Spleen (tissue), 11 donors: ENCODE measurements around the gene PDE10A. TPM values are rescaled to one million over a fixed set of nuclear protein-coding genes. Genes with fewer than 3 reads are reported as not detected.

Experiments used
- DNase-seq: peaks from one replicate; pipeline ENCODE4 v3.0.0-alpha.2; 2020
- H3K27ac ChIP-seq, 8 donors: fragments of 200-600 bp; sonication (generic) in 7 of 8; 1 replicate in 4 of 8; 2 replicates in 4 of 8; pipeline versions ENCODE4 v1.5.0 to v1.8.0; 2016 to 2021; ENCODE audit warnings: inconsistent platforms in 4 of 8, mild to moderate bottlenecking in 4 of 8, moderate library complexity in 1 of 8
- H3K27me3 ChIP-seq, 7 donors: fragments of 200-600 bp; sonication (generic) in 6 of 7; replicated peaks in 1 of 7; 1 replicate in 4 of 7; 2 replicates in 3 of 7; pipeline versions ENCODE4 v1.5.0 to v1.8.0; 2016 to 2021; ENCODE audit warnings: inconsistent platforms in 3 of 7, mild to moderate bottlenecking in 1 of 7
- H3K36me3 ChIP-seq, 6 donors: fragments of 200-600 bp; sonication (generic) in 5 of 6; 1 replicate in 4 of 6; 2 replicates in 2 of 6; pipeline versions ENCODE4 v1.5.0 to v1.8.0; 2016 to 2021; ENCODE audit warnings: inconsistent platforms in 2 of 6
- H3K4me1 ChIP-seq, 6 donors: fragments of 200-600 bp; sonication (generic) in 5 of 6; 1 replicate in 3 of 6; 2 replicates in 3 of 6; pipeline versions ENCODE4 v1.5.0 to v1.8.0; 2016 to 2021; ENCODE audit warnings: inconsistent platforms in 3 of 6
- H3K4me3 ChIP-seq, 8 donors: fragments of 200-600 bp; sonication (generic) in 7 of 8; 1 replicate in 4 of 8; 2 replicates in 4 of 8; pipeline versions ENCODE4 v1.5.0 to v1.8.0; 2016 to 2021; ENCODE audit warnings: inconsistent platforms in 4 of 8, mild to moderate bottlenecking in 4 of 8, moderate library complexity in 2 of 8
- H3K9me3 ChIP-seq, 8 donors: fragments of 200-600 bp; sonication (generic) in 7 of 8; 1 replicate in 4 of 8; 2 replicates in 4 of 8; pipeline versions ENCODE4 v1.5.0 to v1.8.0; 2016 to 2021; ENCODE audit warnings: inconsistent platforms in 4 of 8
- CTCF ChIP-seq, 11 experiments: fragments of 200-600 bp in 7 of 11; fragments of 450-650 bp in 4 of 11; sonication (generic) in 4 of 11; IDR thresholded peaks in 8 of 11; conservative IDR thresholded peaks in 3 of 11; 1 replicate in 7 of 11; 2 replicates in 4 of 11; pipeline versions ENCODE4 v1.4.0 to v1.8.0; 2016 to 2021; ENCODE audit warnings: antibody characterized with exemption in 11 of 11, inconsistent platforms in 4 of 11, mild to moderate bottlenecking in 1 of 11
- POLR2A ChIP-seq, 3 donors: fragments of 450-650 bp; IDR thresholded peaks; one replicate each; pipeline ENCODE4 v1.5.1; 2017; ENCODE audit warnings: antibody characterized with exemption in 3 of 3, mild to moderate bottlenecking in 1 of 3
- POLR2AphosphoS5 ChIP-seq, 3 donors: sonication (generic); formaldehyde crosslinking; IDR thresholded peaks; one replicate each; pipeline ENCODE4 v1.5.1; 2017; ENCODE audit warnings: antibody characterized with exemption in 3 of 3
- WGBS, 5 donors: extraction: QIAGEN DNeasy Blood & Tissue Kit in 3 of 5; methylation state at CpG; one replicate each; pipeline versions ENCODE4 v1.1.5 to v1.1.7; 2013 to 2018; 5-methylcytosine and 5-hydroxymethylcytosine counted together
- intact Hi-C: fragments of 100-400 bp; cut with DNase I; formaldehyde crosslinking; loops from one replicate; pipeline ENCODE4 v1.15.0; 2023; ENCODE audit warnings: low total_unique reads
- polyA plus RNA-seq, 3 donors: library from polyadenylated mRNA; stranded (reverse); fragments of 200-250 nt; gene quantifications; one replicate each; pipeline ENCODE4 v1.2.1, GENCODE V29; 2013
- total RNA-seq, 7 donors: library from RNA; depleted of rRNA in 3 of 7; stranded (reverse); fragments of >200 nt in 3 of 7; fragmentation: NEBNext Ultra II Directional in 4 of 7; extraction: Animal tissue kit (Norgen Biotek cat#: 25700) in 4 of 7; gene quantifications; one replicate each; pipeline versions ENCODE4 v1.1.0 to v1.2.1, GENCODE V29; 2016 to 2021
- donor health status: healthy with polysubstance abuse.
- donor health status: DM: no; HTN: no; CAD: no; lungs with moderate emphysema.
- donor health status: DM: no; HTN: no; CAD: no.
- donor health status: Bipolar disorder and iron deficiency.
- donor health status: healthy.
- donor health status: DM: no; HTN: no; CAD: no.
- donor health status: DM: yes; HTN: yes; CAD: no.

The PDE10A gene
- total and polyA plus RNA-seq, 10 donors, result 1.1 to 28.2 (median 9.6) TPM

GRCh38 chr6:165640806-165641205 is 22.2 kb downstream of the PDE10A start:
- H3K4me3 ChIP-seq, result no peak overlapping the region

GRCh38 chr6:165638530-165638929 is 24.5 kb downstream of the PDE10A start:
- no peaks in the 10 kb centered on the region for H3K36me3 ChIP-seq
- intact Hi-C loops, result no loop called here
- no peaks in the 10 kb centered on the region for H3K9me3 ChIP-seq
- no peaks in the 10 kb centered on the region for H3K27me3 ChIP-seq
- H3K4me1 ChIP-seq, result peaks cover 0 to 29% (median 13%) of the 10 kb centered on the region in 6 donors
- no peak overlapping the region for H3K27ac ChIP-seq
- DNase-seq, result no peak
- no peak overlapping the region for H3K4me3 ChIP-seq
- 94 to 97% (median 94%) methylated on average over 2 of the region's 2 CpGs for WGBS, 5 donors
- TF ChIP-seq POLR2A (IDR thresholded peaks at IDR 0.05), result no peak
- no peak for TF ChIP-seq POLR2AphosphoS5 (IDR thresholded peaks at IDR 0.05)
- TF ChIP-seq CTCF (IDR thresholded peaks at IDR 0.05 in 8 of 11, conservative IDR thresholded peaks at IDR 0.05 in 3 of 11), result no peak

More at GRCh38 chr6:165640806-165641205, 22.2 kb downstream of the PDE10A start:
- no peaks in the 10 kb centered on the region for H3K9me3 ChIP-seq
- DNase-seq, result no peak
- peaks cover 0 to 25% (median 11%) of the 10 kb centered on the region in 6 donors for H3K4me1 ChIP-seq
- no peaks in the 10 kb centered on the region for H3K36me3 ChIP-seq
- intact Hi-C loops, result no loop called here
- TF ChIP-seq POLR2AphosphoS5 (IDR thresholded peaks at IDR 0.05) (no peak), CTCF (IDR thresholded peaks at IDR 0.05 in 8 of 11, conservative IDR thresholded peaks at IDR 0.05 in 3 of 11) (no peak), POLR2A (IDR thresholded peaks at IDR 0.05) (no peak)
- 62 to 79% (median 73%) methylated on average over 4 of the region's 4 CpGs for WGBS, 5 donors
- no peaks in the 10 kb centered on the region for H3K27me3 ChIP-seq
- H3K27ac ChIP-seq, result peak overlapping the region in 2 of 8 donors; percentile 47 to 56

DNA sequence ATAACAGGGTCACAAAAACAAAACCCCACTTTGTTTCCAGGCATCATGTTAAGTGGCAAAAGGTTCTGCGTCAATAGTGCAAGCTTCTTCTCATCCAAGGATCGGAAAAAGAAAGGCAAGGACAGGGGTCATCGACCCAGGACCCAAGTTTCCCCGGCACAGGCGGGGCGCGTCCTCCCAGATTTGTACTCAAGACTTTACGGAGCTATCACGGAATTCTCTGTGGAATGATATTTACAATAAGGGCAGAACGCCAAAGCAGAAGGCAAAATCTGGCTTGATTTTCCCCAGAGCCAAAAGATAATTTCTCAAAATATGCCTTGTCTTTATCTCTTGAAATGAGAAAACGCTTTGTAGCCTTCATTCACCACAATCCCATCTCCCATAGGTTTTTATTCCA is 25.5 kb downstream of the PDE10A start:
- WGBS, 5 donors, result 52 to 76% (median 63%) methylated on average over 11 of the region's 11 CpGs
- H3K27ac ChIP-seq, result peak overlapping the region in 5 of 8 donors; percentile 26 to 42 (median 33)
- no peak for DNase-seq
- no peak for TF ChIP-seq CTCF (IDR thresholded peaks at IDR 0.05 in 8 of 11, conservative IDR thresholded peaks at IDR 0.05 in 3 of 11)
- no peak for TF ChIP-seq POLR2A (IDR thresholded peaks at IDR 0.05)
- no peak for TF ChIP-seq POLR2AphosphoS5 (IDR thresholded peaks at IDR 0.05)
- no peak overlapping the region for H3K4me3 ChIP-seq
- intact Hi-C loops, result no loop called here
- H3K36me3 ChIP-seq, result no peaks in the 10 kb centered on the region
- H3K4me1 ChIP-seq, result peaks cover 0 to 29% (median 13%) of the 10 kb centered on the region in 6 donors
- no peaks in the 10 kb centered on the region for H3K27me3 ChIP-seq
- H3K9me3 ChIP-seq, result no peaks in the 10 kb centered on the region

- DNase-seq, result no peak
- no peaks in the 10 kb centered on the region for H3K36me3 ChIP-seq
- TF ChIP-seq POLR2A (IDR thresholded peaks at IDR 0.05), result no peak
- no peak for TF ChIP-seq POLR2AphosphoS5 (IDR thresholded peaks at IDR 0.05)
- no peak for TF ChIP-seq CTCF (IDR thresholded peaks at IDR 0.05 in 8 of 11, conservative IDR thresholded peaks at IDR 0.05 in 3 of 11)
- 49 to 69% (median 59%) methylated on average over 6 of the region's 6 CpGs for WGBS, 5 donors
- no peaks in the 10 kb centered on the region for H3K27me3 ChIP-seq
- H3K4me3 ChIP-seq, result no peak overlapping the region
- peaks cover 0 to 29% (median 13%) of the 10 kb centered on the region in 6 donors for H3K4me1 ChIP-seq
- no peaks in the 10 kb centered on the region for H3K9me3 ChIP-seq
- intact Hi-C loops, result no loop called here
- peak overlapping the region in 5 of 8 donors; percentile 8 to 55 (median 35) for H3K27ac ChIP-seq
Observed at GRCh38 chr6:165636402-165637048, 26.5 kb downstream of the PDE10A start.
